ENCODE results near the gene CTIF.

The CTIF gene

DNA sequence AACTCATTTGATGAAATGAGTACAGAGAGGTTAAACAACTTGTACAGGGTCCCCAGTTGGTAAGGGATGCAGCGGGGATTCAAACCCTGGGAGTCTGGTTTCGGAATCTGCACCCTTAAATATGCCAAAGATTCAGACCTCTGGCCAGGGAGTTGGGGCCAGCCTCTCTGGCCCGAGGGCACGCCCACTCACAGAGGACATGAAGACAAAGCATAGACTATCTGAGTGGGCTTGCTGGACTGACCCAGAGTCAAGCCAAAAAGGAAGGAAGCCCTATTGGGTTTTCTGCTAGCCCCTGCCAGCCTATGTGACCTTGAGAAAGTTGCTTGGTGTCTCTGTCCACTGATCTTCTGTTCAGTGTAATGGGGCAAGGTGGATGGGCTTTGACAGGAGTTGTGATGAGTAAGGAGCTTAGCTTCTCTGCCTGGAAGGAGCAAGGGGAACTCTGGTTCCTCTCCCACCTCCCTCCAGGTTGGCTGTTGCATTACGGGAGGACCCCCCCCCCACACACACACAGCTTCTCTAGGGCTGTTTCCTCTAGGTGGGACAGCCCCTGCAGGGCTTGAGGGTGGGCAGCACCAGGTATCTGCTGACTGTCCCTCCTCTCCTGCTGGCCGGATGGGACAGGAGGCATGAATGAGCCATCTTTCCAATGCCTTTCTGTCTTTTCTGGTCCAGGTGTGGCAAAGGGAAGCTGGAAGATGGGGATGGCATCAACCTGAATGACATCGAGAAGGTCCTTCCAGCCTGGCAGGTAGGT is 131.3 kb downstream of the CTIF start:
- no peak for DNase-seq

GRCh38 chr18:48670751-48671560 is 132.1 kb downstream of the CTIF start:
- no peak for DNase-seq

DNA sequence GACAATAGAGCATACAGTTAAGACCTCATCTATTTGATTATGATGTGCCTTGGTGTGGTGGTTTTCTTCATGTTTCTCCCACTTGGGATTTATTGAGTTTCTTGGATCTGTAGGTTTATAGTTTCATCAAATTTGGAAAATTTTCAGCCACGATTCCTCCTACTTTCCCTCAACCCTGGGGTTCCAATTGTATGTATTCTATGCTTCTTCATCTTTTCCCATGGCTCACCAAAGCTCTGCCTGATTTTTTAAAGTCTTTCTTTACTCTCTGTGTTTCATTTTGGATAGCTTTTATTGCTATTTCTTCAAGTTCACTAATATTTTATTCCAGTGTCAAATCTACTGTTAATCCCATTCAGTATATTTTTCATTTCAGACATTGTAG is 132.7 kb downstream of the CTIF start:
- DNase-seq, result no peak

- no peak for DNase-seq
These were observed 134.0 kb downstream of the CTIF start for GRCh38 chr18:48672671-48673340.

- no peak for DNase-seq
These were observed 134.6 kb downstream of the CTIF start for GRCh38 chr18:48673456-48673852.

DNA sequence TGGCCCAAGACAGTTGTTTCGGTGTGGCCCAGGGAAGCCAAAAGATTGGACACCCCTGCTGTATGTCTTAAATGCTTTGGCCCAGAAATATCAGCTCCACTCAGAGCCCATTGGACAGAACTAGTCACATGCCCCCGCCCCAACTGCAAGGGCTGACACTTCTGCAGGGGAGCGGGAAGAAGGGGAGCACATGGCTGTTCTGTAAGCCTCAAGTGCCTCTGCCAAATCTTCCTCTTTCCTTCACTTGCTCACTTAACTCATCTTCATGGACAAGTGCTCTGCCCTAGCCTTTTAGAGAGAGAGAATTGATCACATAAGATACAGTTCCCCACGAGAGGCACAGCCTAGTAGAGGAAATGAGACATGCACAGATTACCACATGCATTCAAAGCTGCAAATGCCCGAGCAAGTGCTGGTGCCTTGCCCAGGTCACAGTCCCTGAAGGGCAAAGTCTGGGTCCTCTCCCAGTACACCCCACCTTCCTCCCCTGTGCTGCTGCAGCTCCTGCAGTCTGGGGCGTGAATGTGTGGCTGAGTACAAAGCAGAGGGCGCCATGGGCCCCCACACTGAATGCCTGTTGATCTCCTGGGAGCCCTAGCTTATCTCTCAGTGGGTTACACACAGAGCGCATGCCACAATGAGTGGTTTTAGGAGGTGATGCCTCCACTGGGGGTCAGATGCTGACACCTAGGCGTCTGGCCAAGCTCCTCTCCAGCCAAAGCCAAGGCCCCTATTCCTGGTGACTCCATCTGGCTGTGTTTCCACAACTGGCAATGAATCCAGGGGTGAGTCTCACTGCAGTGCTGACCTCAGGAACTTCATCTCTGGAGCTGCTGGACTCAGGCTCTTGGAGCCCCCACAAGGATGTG is 135.3 kb downstream of the CTIF start:
- DNase-seq, result peak; percentile 51

- no peak for DNase-seq
These were observed 136.0 kb downstream of the CTIF start for GRCh38 chr18:48674758-48675351.

DNA sequence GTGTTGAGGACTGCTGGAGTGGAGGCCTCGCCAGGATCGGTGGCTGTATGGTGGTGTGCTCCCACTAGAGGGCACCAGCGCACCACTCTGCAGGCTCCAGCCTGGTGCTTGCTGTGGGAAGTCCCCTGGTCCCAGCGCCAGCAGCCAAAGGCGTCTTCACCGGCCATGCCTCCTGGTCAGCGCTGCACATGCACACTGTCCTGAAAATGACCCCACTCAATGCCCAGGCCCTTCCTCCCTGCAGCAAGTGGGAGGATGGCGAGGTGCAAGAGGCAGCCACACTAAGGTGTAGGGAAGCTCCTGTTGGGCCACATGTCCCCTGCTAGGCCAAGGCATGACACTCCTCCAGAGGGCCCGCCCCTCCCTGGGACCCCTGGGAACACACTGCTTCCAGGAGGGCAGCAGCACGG is 136.5 kb downstream of the CTIF start:
- DNase-seq, result peak; percentile 85

- DNase-seq, result no peak
These were observed 137.1 kb downstream of the CTIF start for GRCh38 chr18:48675912-48676311.

- DNase-seq, result no peak
These were observed 137.5 kb downstream of the CTIF start for GRCh38 chr18:48676346-48676745.

DNA sequence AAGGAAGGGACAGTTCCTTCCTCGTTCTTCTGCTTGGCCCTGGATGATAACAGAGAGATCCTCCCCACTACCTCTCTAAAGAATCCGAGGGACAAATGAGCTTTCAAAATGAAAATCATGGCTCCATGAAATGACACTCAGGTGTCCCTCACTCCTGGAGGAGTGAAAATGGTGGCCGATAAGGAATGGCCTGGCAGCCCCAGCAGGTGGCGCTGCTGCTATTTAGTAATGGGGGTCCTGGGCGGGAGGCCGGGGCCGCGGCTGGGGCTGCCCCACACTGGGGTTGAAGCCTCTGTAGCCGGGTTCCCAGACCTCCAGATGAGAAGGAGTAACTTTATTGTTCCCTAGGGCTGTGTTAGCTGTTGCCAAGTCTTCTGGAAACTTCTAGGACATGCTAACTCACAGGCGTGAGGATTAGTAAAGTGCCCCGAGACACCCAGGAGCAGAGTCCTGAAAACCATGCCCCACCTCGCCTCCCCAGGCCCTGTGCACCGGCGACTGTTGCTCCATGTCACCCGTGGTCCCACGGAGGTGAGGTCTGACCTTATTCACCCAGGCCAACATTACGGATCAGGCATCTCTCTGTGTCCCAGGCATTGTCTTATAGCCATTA is 138.0 kb downstream of the CTIF start:
- peak; percentile 53 for DNase-seq

- no peak for DNase-seq
These were observed 139.6 kb downstream of the CTIF start for GRCh38 chr18:48678237-48679115.

GRCh38 chr18:48679236-48679635 is 140.4 kb downstream of the CTIF start:
- DNase-seq, result no peak

DNA sequence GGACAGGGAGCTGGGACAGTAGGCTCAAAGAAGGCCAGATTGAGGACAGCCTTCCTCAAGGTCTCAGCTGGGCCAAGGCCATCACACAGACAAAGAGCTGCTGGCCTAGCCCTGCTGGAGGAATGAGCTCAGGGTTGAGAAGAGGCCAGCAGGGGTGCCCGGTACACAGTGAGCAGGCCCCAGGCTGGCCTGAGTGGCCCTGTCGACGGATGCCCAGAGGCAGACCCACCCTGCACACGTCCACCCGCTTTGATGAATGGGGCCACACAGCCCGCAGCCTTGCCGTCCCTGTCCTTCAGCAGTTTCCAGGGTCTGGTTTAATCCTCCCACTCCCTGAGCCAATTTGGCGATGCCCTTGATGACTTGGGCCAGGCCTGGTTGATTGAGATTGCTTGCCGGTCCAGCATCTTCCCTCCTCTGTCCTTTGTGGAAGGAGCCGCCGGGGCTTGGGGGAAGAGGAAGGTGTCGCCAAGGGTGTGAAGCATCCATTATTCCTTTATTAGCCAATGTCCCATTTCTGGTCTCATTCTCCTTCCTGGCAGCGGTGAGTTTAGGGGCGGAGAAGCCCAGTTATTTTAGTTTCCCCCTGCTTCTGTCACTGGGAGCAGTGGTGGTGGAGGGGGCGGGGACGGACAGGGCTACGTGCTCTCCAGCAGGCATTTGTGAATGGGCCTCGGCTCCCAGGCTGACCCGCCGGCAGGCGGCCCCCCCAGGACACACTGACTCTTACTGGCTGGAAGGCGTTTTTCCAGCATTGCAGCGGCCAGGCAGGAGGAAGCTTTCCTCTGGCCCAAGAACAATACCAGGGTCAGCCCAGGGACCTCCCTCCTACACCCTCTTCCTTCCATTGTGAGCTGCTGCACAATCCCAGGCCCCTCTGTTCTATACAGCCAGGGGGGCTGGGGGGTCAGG is 141.8 kb downstream of the CTIF start:
- no peak for DNase-seq

GRCh38 chr18:48682768-48683167 is 143.9 kb downstream of the CTIF start:
- no peak for DNase-seq

GRCh38 chr18:48683197-48683596 is 144.4 kb downstream of the CTIF start:
- DNase-seq, result no peak

- DNase-seq, result no peak
These were observed 144.8 kb downstream of the CTIF start for GRCh38 chr18:48683661-48684060.

- no peak for DNase-seq
These were observed 148.7 kb downstream of the CTIF start for GRCh38 chr18:48687346-48688042.

DNA sequence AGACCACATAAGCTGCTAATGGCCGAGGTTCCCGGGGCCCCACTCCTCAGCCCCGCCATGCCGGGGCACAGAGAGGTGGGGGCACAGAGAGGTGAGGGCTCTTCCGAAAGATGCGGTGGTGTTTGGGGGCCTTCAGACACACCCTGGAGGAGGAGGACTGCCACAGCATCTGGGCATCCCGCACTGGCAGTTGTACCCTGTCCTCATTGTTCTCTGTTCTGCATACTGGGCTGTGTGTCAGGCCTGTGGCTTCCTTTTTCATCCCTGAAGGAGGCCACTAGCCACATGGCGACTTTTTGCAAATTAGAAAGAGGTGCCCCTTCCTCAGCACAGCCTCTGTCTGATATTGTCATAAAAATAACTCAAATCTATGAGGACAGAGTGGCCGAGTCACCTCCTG is 150.1 kb downstream of the CTIF start:
- DNase-seq, result no peak

Measured in EL (cell line).